Endothelial cell of umbilical vein (primary cell): Measurements from ENCODE around the gene CAMK2B. TPM values are rescaled to one million over a fixed set of nuclear protein-coding genes. Genes with fewer than 3 reads are reported as not detected.

Experiments
- BruUV-seq: library from RNA; stranded (reverse); fragments of 400-500 nt; replicated peaks from 2 replicates; lab custom pipeline; 2021; lab: Mats Ljungman, UMichigan
- CTCF ChIA-PET: fragments of 300-600, 350-600 bp; sonication (Branson Sonifier 250); formaldehyde crosslinking; loops from one replicate; lab custom pipeline; 2021; ENCODE audit warnings: antibody characterized with exemption, inconsistent platforms; lab: Charles Lee
- POLR2A ChIA-PET: fragments of 300-600, 350-600 bp; sonication (Branson Sonifier 250); formaldehyde crosslinking; loops from one replicate; lab custom pipeline; 2021; ENCODE audit warnings: antibody characterized with exemption, inconsistent platforms; lab: Charles Lee
- DNase-seq: peaks from one replicate; pipeline ENCODE4 v3.0.0-alpha.2; 2011; ENCODE audit warnings: low read depth, low spot score
- FAIRE-seq: peaks from 2 replicates; lab custom pipeline; 2011; peaks lifted over from hg19 to GRCh38; lab: Jason Lieb, UNC
- H2AFZ ChIP-seq: 2 replicates; pipeline ENCODE4 v1.6.0; 2012; ENCODE audit warnings: low read depth, low read length, control low read depth, inconsistent platforms
- H3K27ac ChIP-seq: 2 replicates; pipeline ENCODE4 v1.5.1; 2011; ENCODE audit warnings: low read depth, mild to moderate bottlenecking, control low read depth, low read length, moderate library complexity; ENCODE audit not compliant: insufficient read depth
- H3K27me3 ChIP-seq, 2 experiments: 2 replicates each; pipeline versions ENCODE4 v1.6.0 to v1.6.1; 2011; ENCODE audit warnings: low read length in 2 of 2, mixed read lengths in 1 of 2; ENCODE audit not compliant: control insufficient read depth in 2 of 2, insufficient read depth in 2 of 2
- H3K36me3 ChIP-seq, 2 experiments: 2 replicates in 1 of 2; 3 replicates in 1 of 2; pipeline ENCODE4 v1.5.1; 2011; ENCODE audit warnings: low read length in 2 of 2, mild to moderate bottlenecking in 1 of 2, moderate library complexity in 1 of 2; ENCODE audit not compliant: control insufficient read depth in 2 of 2, insufficient read depth in 2 of 2; ENCODE audit errors: extremely low read depth in 1 of 2
- H3K4me1 ChIP-seq: 3 replicates; pipeline ENCODE4 v1.5.1; 2011; ENCODE audit warnings: mild to moderate bottlenecking, low read length; ENCODE audit not compliant: control insufficient read depth, insufficient read depth; ENCODE audit errors: extremely low read depth
- H3K4me2 ChIP-seq: 2 replicates; pipeline ENCODE4 v1.6.1; 2011; ENCODE audit warnings: low read length, control low read depth, mixed read lengths; ENCODE audit not compliant: insufficient read depth
- H3K4me3 ChIP-seq, 3 experiments: fragments of 200-600 bp in 1 of 3; sonication (generic), shearing (Covaris generic) in 1 of 3; replicated peaks in 1 of 3; 2 replicates each; pipeline ENCODE4 v1.5.1; 2011 to 2016; ENCODE audit warnings: control low read depth in 3 of 3, low read length in 3 of 3, mild to moderate bottlenecking in 2 of 3, inconsistent platforms in 1 of 3, low read depth in 1 of 3, moderate library complexity in 1 of 3; ENCODE audit not compliant: insufficient read depth in 1 of 3
- H3K79me2 ChIP-seq: 2 replicates; pipeline ENCODE4 v1.6.0; 2012; ENCODE audit warnings: low read length, inconsistent platforms; ENCODE audit not compliant: control insufficient read depth, insufficient read depth
- H3K9ac ChIP-seq: replicated peaks from 2 replicates; pipeline ENCODE3; 2011; ENCODE audit warnings: low read length, control low read depth; ENCODE audit not compliant: insufficient read depth; ENCODE audit errors: extremely low read depth
- H3K9me1 ChIP-seq: replicated peaks from 3 replicates; pipeline ENCODE4 v1.6.0; 2011; ENCODE audit warnings: mild to moderate bottlenecking, low read length; ENCODE audit not compliant: control insufficient read depth, insufficient read depth; ENCODE audit errors: extremely low read depth
- H3K9me3 ChIP-seq: replicated peaks from 2 replicates; pipeline ENCODE4 v1.5.1; 2012; ENCODE audit warnings: low read length, inconsistent platforms; ENCODE audit not compliant: control insufficient read depth, insufficient read depth
- H4K20me1 ChIP-seq: replicated peaks from 2 replicates; pipeline ENCODE3; 2011; ENCODE audit warnings: mild to moderate bottlenecking, low read length; ENCODE audit not compliant: control insufficient read depth, insufficient read depth; ENCODE audit errors: extremely low read depth
- EZH2 ChIP-seq: IDR thresholded peaks from 2 replicates; pipeline ENCODE4 v1.6.1; 2012; ENCODE audit warnings: borderline replicate concordance, low read depth, mild to moderate bottlenecking, moderate library complexity, low read length, inconsistent platforms; ENCODE audit not compliant: severe bottlenecking
- FOS ChIP-seq: IDR thresholded peaks from 2 replicates; pipeline ENCODE4 v1.6.1; 2011; ENCODE audit warnings: mild to moderate bottlenecking, low read length, moderate library complexity, borderline replicate concordance; ENCODE audit not compliant: insufficient read depth
- GATA2 ChIP-seq: IDR thresholded peaks from 2 replicates; pipeline ENCODE4 v1.7.0; 2011; ENCODE audit warnings: low read depth, mild to moderate bottlenecking, moderate library complexity, mixed read lengths, low read length; ENCODE audit not compliant: insufficient read length, insufficient read depth
- JUN ChIP-seq: IDR thresholded peaks from 2 replicates; pipeline ENCODE4 v1.6.1; 2011; ENCODE audit warnings: borderline replicate concordance, low read depth; ENCODE audit not compliant: insufficient read length, insufficient read depth
- MYC ChIP-seq: IDR thresholded peaks from one replicate; pipeline ENCODE4 v1.6.1; 2011; ENCODE audit warnings: mild to moderate bottlenecking, low read depth, low read length
- POLR2A ChIP-seq: IDR thresholded peaks from 2 replicates; pipeline ENCODE4 v1.6.1; 2012; ENCODE audit warnings: low read depth, mild to moderate bottlenecking, control low read depth, low read length
- POLR2AphosphoS5 ChIP-seq: IDR thresholded peaks from 2 replicates; pipeline ENCODE4 v1.6.1; 2012; ENCODE audit warnings: low read depth, mild to moderate bottlenecking, control low read depth, low read length, moderate library complexity; ENCODE audit not compliant: insufficient read depth
- dilution Hi-C: fragments of 300-500 bp; cut with MboI; formaldehyde crosslinking; loops from one replicate; pipeline ENCODE4 v1.15.0; 2019; ENCODE audit warnings: low sequenced_read_pairs; ENCODE audit not compliant: extremely low pct_ligation_motif_present
- intact Hi-C: fragments of 100-400 bp; cut with micrococcal nuclease; formaldehyde crosslinking; loops from one replicate; pipeline ENCODE4 v1.10.0; 2022
- polyA plus RNA-seq, 4 experiments: library from polyadenylated mRNA; depleted of rRNA in 3 of 4; stranded (reverse) in 3 of 4; unstranded in 1 of 4; fragments of >200 nt; gene quantifications; 2 replicates each; pipeline versions ENCODE4 v1.2.1 to v1.2.3, GENCODE V29; 2011 to 2012; ENCODE audit warnings: missing spikeins in 1 of 4
- total RNA-seq: library from RNA; stranded (reverse); gene quantifications from 2 replicates; pipeline ENCODE4 v1.2.3, GENCODE V29; 2021
- TF ChIP-seq, protein P1 (sequence below), 2 donors: IDR thresholded peaks; 1 replicate in 1 of 2; 2 replicates in 1 of 2; pipeline ENCODE4 v1.5.1; 2011; ENCODE audit warnings: low read length in 2 of 2, mild to moderate bottlenecking in 2 of 2, moderate library complexity in 2 of 2, control low read depth in 1 of 2, inconsistent platforms in 1 of 2, low read depth in 1 of 2; ENCODE audit not compliant: insufficient read depth in 1 of 2; ENCODE audit errors: extremely low read depth in 1 of 2
- TF ChIP-seq, protein P2 (sequence below): IDR thresholded peaks from 2 replicates; pipeline ENCODE4 v1.6.1; 2011; ENCODE audit not compliant: insufficient read depth, insufficient read length

Gene CAMK2B
- total and polyA plus RNA-seq, 2 donors (not counting 3 experiments of a cell fraction or from before 2014, with no cell fraction given), result 0.57 to 1.6 TPM

DNA sequence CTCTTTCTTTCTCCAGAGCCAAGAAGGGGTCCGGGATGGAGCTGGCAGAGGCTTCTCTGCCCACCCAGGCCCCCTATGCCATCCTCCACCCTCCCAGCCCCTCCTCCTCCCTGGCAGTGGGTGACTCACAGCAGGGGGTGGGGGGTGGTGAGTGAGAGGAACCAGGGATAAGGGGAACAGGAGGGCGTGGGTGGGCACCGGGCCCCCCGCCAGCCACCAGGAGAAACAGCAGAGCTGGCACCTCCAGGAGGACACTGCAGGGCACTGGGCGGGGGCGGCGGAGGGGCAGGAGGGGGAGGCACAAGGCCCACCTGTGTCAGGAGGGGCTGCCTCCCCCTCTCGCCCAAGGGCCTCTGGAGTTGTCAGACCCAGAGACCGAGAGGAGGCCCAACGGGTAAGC, 56.0 kb downstream of the CAMK2B start:
- no peak overlapping the region for H2AFZ ChIP-seq
- FAIRE-seq, result no peak
- dilution Hi-C loops, result no loop called here
- peaks cover 0 to 10% of the 10 kb centered on the region in 2 experiments for H3K27me3 ChIP-seq
- no peaks in the 10 kb centered on the region for H3K4me1 ChIP-seq
- no peak for TF ChIP-seq POLR2AphosphoS5
- TF ChIP-seq FOS, result no peak
- TF ChIP-seq MYC, result no peak
- no peak for TF ChIP-seq GATA2
- TF ChIP-seq, protein P1, sequence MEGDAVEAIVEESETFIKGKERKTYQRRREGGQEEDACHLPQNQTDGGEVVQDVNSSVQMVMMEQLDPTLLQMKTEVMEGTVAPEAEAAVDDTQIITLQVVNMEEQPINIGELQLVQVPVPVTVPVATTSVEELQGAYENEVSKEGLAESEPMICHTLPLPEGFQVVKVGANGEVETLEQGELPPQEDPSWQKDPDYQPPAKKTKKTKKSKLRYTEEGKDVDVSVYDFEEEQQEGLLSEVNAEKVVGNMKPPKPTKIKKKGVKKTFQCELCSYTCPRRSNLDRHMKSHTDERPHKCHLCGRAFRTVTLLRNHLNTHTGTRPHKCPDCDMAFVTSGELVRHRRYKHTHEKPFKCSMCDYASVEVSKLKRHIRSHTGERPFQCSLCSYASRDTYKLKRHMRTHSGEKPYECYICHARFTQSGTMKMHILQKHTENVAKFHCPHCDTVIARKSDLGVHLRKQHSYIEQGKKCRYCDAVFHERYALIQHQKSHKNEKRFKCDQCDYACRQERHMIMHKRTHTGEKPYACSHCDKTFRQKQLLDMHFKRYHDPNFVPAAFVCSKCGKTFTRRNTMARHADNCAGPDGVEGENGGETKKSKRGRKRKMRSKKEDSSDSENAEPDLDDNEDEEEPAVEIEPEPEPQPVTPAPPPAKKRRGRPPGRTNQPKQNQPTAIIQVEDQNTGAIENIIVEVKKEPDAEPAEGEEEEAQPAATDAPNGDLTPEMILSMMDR (IDR thresholded peaks at IDR 0.05; ENCODE audit: extremely low read depth in 1 of 2, insufficient read depth in 1 of 2, low read depth in 1 of 2, low read length in 2 of 2), result no peak
- no peak for TF ChIP-seq EZH2
- no peak for TF ChIP-seq POLR2A
- TF ChIP-seq, protein P2, sequence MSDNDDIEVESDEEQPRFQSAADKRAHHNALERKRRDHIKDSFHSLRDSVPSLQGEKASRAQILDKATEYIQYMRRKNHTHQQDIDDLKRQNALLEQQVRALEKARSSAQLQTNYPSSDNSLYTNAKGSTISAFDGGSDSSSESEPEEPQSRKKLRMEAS, result no peak
- TF ChIP-seq JUN, result no peak
- ChIA-PET POLR2A (no interaction called here), CTCF (interaction anchor here (0.7 to 1.1 kb wide), 3 partner anchors 11 to 28 kb away, joined by 3 to 4 read pairs (median 3); no protein-coding TSS in a partner anchor)
- H3K9ac ChIP-seq, result no peak overlapping the region
- H3K9me1 ChIP-seq, result no peaks in the 10 kb centered on the region
- DNase-seq, result no peak
- intact Hi-C loops, result no loop called here
- no peaks in the 10 kb centered on the region for H4K20me1 ChIP-seq
- H3K36me3 ChIP-seq, result no peaks in the 10 kb centered on the region
- BruUV-seq, result no TSS peak
- H3K9me3 ChIP-seq, result no peaks in the 10 kb centered on the region
- H3K4me3 ChIP-seq, result no peak overlapping the region
- H3K79me2 ChIP-seq, result no peaks in the 10 kb centered on the region
- H3K4me2 ChIP-seq, result no peak overlapping the region
- no peak overlapping the region for H3K27ac ChIP-seq
